Gastroesophageal sphincter (tissue), 4 donors: Measurements from ENCODE around the gene KCNJ10. TPM values are rescaled to one million over a fixed set of nuclear protein-coding genes. Genes with fewer than 3 reads are reported as not detected.

Experiments used
- ATAC-seq: fragments of 150-250 bp; one replicate; pipeline ENCODE4 v1.9.1; 2016; ENCODE audit warnings: mild to moderate bottlenecking, moderate library complexity
- H3K27ac ChIP-seq, 4 donors: fragments of 200-600 bp; sonication (generic) in 3 of 4; 1 replicate in 3 of 4; 2 replicates in 1 of 4; pipeline ENCODE4 v1.5.1; 2016 to 2019
- H3K27me3 ChIP-seq: fragments of 200-600 bp; sonication (generic); one replicate; pipeline ENCODE4 v1.5.1; 2019
- H3K36me3 ChIP-seq, 2 donors: fragments of 200-600 bp; sonication (generic); one replicate each; pipeline ENCODE4 v1.5.1; 2019; ENCODE audit warnings: control low read depth in 1 of 2
- H3K4me1 ChIP-seq, 3 donors: fragments of 200-600 bp; sonication (generic); 1 replicate in 2 of 3; 2 replicates in 1 of 3; pipeline ENCODE4 v1.5.1; 2016 to 2019; ENCODE audit warnings: control low read depth in 2 of 3
- H3K4me3 ChIP-seq, 2 donors: fragments of 200-600 bp; sonication (generic); one replicate each; pipeline ENCODE4 v1.5.1; 2019; ENCODE audit warnings: mild to moderate bottlenecking in 1 of 2, moderate library complexity in 1 of 2
- H3K9me3 ChIP-seq, 3 donors: fragments of 200-600 bp; sonication (generic); one replicate each; pipeline ENCODE4 v1.5.1; 2017 to 2019; ENCODE audit warnings: control low read depth in 2 of 3
- EP300 ChIP-seq: sonication (generic); formaldehyde crosslinking; IDR thresholded peaks from one replicate; pipeline ENCODE4 v1.6.1; 2017; ENCODE audit warnings: antibody characterized with exemption, mild to moderate bottlenecking
- POLR2A ChIP-seq, 2 donors: fragments of 450-650 bp; IDR thresholded peaks; one replicate each; pipeline ENCODE4 v1.6.1; 2017; ENCODE audit warnings: antibody characterized with exemption in 2 of 2, mild to moderate bottlenecking in 2 of 2, moderate library complexity in 1 of 2
- POLR2AphosphoS5 ChIP-seq: sonication (generic); formaldehyde crosslinking; IDR thresholded peaks from one replicate; pipeline ENCODE4 v1.6.1; 2017; ENCODE audit warnings: antibody characterized with exemption
- WGBS, 2 donors: methylation state at CpG; one replicate each; pipeline ENCODE4 v1.1.5; 2018; ENCODE audit warnings: low coverage in 1 of 2; 5-methylcytosine and 5-hydroxymethylcytosine counted together
- total RNA-seq, 4 donors: library from RNA; depleted of rRNA; stranded (reverse); fragments of >200 nt; gene quantifications; one replicate each; pipeline ENCODE4 v1.1.0, GENCODE V29; 2016
- TF ChIP-seq, protein P1 (sequence below), 4 experiments: fragments of 200-600 bp in 2 of 4; fragments of 450-650 bp in 2 of 4; sonication (generic) in 1 of 4; IDR thresholded peaks; one replicate each; pipeline ENCODE4 v1.5.1; 2017 to 2019; ENCODE audit warnings: antibody characterized with exemption in 4 of 4, mild to moderate bottlenecking in 2 of 4, moderate library complexity in 2 of 4

KCNJ10 gene
- total RNA-seq, 4 donors from 2014 or later = not detected

DNA sequence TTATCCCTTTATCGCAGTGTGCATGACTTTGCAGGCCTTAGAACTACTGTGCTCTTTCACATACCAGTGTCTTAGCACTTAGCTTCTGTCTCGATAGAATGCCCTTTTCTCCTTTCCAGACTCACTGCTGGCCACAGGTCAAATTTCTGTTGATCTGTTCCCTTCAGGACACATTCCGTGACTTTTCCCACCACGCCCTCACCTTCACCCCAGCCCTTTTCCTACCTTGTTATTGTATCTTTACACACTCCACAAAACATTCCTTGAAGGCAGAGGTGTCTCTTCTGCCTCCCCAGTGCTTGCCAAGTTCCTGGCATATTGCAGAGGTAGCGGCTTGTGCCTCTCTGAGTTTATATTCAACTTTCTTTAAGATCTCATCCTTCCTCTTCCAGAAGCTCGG lies 120.8 kb downstream of the KCNJ10 start:
- H3K9me3 ChIP-seq = no peaks in the 10 kb centered on the region
- peaks cover 20% of the 10 kb centered on the region for H3K27me3 ChIP-seq
- H3K4me1 ChIP-seq = peaks cover 3 to 16% (median 5%) of the 10 kb centered on the region in 3 donors
- ATAC-seq = no peak
- no peaks in the 10 kb centered on the region for H3K36me3 ChIP-seq
- 30 to 81% methylated on average over 4 to 6 of the region's 6 CpGs for WGBS, 2 donors
- H3K4me3 ChIP-seq = no peak overlapping the region
- no peak overlapping the region for H3K27ac ChIP-seq
- TF ChIP-seq POLR2A (IDR thresholded peaks at IDR 0.05) = no peak
- TF ChIP-seq, protein P1, sequence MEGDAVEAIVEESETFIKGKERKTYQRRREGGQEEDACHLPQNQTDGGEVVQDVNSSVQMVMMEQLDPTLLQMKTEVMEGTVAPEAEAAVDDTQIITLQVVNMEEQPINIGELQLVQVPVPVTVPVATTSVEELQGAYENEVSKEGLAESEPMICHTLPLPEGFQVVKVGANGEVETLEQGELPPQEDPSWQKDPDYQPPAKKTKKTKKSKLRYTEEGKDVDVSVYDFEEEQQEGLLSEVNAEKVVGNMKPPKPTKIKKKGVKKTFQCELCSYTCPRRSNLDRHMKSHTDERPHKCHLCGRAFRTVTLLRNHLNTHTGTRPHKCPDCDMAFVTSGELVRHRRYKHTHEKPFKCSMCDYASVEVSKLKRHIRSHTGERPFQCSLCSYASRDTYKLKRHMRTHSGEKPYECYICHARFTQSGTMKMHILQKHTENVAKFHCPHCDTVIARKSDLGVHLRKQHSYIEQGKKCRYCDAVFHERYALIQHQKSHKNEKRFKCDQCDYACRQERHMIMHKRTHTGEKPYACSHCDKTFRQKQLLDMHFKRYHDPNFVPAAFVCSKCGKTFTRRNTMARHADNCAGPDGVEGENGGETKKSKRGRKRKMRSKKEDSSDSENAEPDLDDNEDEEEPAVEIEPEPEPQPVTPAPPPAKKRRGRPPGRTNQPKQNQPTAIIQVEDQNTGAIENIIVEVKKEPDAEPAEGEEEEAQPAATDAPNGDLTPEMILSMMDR (IDR thresholded peaks at IDR 0.05) = no peak
- no peak for TF ChIP-seq POLR2AphosphoS5
- no peak for TF ChIP-seq EP300

Other genes with a start within 250 kb of the KCNJ10 start
- 1 to 10 TPM in 3 of 4 donors, not detected in 1; 1.4 to 4.3 (median 4.2) TPM for gene SLAMF8, start 243.3 kb downstream of the KCNJ10 start, total RNA-seq
- not detected for gene VSIG8, start 207.5 kb downstream of the KCNJ10 start, total RNA-seq
- under 1 TPM in 2 of 4 donors, not detected in 2; 0.27 to 0.81 TPM for gene CFAP45, start 170.0 kb downstream of the KCNJ10 start, total RNA-seq
- 100 to 1,000 TPM in 3 of 4 donors, 10 to 100 TPM in 1; 75.3 to 239 (median 217) TPM for gene TAGLN2, start 144.7 kb downstream of the KCNJ10 start, total RNA-seq
- under 1 TPM in 2 of 4 donors, not detected in 2; 0.35 to 0.62 TPM for gene IGSF9, start 124.5 kb downstream of the KCNJ10 start, total RNA-seq
- not detected for gene SLAMF9, start 115.9 kb downstream of the KCNJ10 start, total RNA-seq
- 1 to 10 TPM; 3.7 to 5.4 (median 4.4) TPM for gene PIGM, start 38.2 kb downstream of the KCNJ10 start, total RNA-seq
- not detected for gene KCNJ9, start 11.4 kb upstream of the KCNJ10 start, total RNA-seq
- gene IGSF8, start 28.5 kb upstream of the KCNJ10 start, total RNA-seq = 10 to 100 TPM; 17.1 to 23.0 (median 19.4) TPM
- gene ATP1A2, start 45.6 kb upstream of the KCNJ10 start, total RNA-seq = 100 to 1,000 TPM; 100 to 348 (median 142) TPM
- gene ATP1A4, start 81.4 kb upstream of the KCNJ10 start, total RNA-seq = under 1 TPM in 1 of 4 donors, not detected in 3; 0.47 TPM
- 1 to 10 TPM; 1.3 to 8.8 (median 2.2) TPM for gene CASQ1, start 120.4 kb upstream of the KCNJ10 start, total RNA-seq
- gene PEA15, start 135.2 kb upstream of the KCNJ10 start, total RNA-seq = 100 to 1,000 TPM in 3 of 4 donors, 10 to 100 TPM in 1; 94.6 to 325 (median 164) TPM
- 100 to 1,000 TPM; 154 to 211 (median 159) TPM for gene DCAF8, start 192.4 kb upstream of the KCNJ10 start, total RNA-seq
- 10 to 100 TPM; 50.0 to 96.8 (median 61.1) TPM for gene PEX19, start 215.0 kb upstream of the KCNJ10 start, total RNA-seq